Kidney capillary endothelial cell (primary cell): Measurements from ENCODE around the gene DGUOK.
"Not testable (repeated sequence)": the region's sequence is repeated elsewhere in the genome, so short reads cannot be mapped to it uniquely, and the experiment has no call there.

Experiments used
- DNase-seq: peaks from one replicate; pipeline ENCODE4 v3.0.0-alpha.2; 2018; ENCODE audit warnings: low spot score

Gene DGUOK

DNA sequence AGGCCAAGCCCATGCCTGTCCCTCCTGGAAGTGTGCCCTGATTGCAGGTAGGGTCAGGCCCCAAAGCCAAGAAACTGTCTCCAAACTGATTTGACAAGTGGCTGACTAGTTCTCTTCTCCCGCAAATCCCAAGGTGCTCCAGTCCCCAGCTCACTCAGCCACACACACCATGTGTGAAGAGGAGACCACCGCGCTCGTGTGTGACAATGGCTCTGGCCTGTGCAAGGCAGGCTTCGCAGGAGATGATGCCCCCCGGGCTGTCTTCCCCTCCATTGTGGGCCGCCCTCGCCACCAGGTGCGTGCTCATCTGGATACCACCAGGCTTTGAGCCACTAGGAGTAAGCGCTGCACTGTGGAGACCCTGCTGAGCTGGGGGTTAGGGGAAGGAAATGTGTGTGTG is 25.5 kb upstream of the DGUOK start:
- DNase-seq = no peak

DNA sequence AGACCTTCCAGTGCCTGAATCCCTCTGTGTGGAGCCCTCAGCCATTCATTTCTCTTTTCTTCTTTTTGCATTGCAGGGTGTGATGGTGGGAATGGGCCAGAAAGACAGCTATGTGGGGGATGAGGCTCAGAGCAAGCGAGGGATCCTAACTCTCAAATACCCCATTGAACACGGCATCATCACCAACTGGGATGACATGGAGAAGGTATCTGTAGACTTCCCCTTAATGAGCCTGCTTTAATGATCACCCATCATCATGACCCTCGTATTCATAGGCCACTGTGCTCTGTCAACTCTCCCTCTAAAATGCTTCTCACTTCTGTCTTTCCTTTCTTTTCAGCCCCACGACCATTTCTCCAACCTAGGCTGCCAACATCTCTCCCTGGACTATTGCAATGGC is 24.4 kb upstream of the DGUOK start:
- DNase-seq = no peak

DNA sequence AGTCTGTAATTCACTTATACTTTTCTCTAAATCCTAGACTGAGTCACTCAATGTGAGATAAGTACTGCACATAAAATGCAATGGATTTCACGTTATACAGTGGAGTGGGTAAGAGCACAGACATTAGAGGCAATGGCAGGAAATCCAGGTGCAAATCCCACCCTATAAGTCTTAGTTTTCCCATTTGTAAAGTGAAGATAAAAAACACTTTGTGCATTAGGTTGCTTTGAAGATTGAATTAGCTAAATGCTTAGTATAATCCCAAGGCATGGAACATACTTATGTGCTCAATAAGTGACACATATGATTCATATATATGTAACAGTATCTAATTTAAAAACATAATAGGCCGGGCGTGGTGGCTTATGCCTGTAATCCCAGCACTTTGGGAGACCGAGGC is 23.4 kb upstream of the DGUOK start:
- DNase-seq = no peak

DNA sequence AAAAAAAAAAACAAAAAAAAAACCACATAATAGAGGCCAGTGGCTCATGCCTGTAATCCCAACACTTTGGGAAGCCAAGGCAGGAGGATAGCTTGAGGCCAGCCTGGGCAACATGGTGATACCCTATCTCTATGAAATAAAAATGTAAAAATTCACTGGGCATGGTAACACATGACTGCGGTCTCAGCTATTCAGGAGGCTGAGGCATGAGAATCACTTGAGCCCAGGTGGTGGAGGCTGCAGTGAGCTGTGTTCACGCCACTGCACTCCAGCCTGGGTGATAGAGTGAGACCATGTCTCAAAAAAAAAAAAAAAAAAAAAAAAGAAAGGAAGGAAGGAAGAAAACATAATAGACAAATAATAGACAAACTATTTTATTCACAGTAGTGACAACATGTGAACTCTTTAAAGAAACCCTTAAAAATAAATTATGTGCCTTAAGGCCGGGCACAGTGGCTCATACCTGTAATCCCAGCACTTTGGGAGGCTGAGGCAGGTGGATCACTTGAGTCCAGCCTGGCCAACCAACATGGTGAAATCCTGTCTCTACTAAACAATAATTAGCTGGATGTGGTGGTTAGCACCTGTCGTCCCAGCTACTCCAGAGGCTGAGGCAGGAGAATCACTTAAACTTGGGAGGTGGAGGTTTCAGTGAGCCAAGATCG is 22.6 kb upstream of the DGUOK start:
- DNase-seq = not testable (repeated sequence)

DNA sequence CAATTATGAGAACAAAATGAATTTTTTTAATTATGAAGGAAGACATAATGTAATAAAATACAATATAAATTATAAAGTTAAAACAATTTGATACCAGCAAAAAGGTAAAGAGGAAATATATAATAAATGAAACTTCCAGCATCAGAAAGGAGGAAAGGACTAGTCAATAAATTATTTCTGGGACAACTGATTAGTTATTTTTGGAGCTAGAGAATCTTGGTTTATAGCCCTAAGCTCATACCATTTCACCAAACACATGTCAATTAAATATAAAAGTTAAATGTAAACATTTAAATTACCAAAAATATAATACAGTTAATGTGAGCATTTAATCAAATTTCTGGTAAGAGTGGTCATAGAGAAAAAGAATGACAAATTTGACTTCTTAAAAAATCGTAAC is 21.7 kb upstream of the DGUOK start:
- no peak for DNase-seq

DNA sequence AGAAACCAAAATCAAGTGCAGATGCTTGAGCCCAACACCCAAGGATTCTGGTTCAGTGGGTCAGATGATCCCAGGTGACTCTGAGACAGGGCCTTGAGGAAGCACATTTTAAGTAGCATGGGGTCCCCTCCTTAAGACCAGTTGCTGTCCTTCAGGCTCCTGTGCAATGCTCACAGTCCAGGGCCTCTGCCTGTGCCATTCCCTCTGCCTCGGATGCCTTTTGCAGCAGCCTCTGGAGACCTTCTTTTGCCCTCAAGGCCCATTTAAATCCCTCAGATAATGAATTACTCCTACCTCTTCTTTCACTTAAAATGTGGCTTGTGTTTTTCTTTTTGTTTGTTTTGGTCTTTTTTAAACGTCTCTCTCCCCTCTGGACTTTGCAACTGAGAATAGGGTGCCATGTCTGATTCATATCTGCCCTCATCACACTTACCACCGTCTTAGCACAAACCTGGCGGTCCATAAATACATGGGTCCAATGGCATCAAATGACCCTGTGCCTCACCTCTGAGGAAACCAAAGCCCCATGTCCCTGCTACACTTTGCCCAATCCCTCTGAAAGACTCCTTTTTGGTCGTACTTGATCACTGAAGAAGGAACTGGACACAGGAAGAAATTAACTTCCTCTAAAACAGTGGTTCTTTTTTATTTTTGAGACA is 19.7 kb upstream of the DGUOK start:
- no peak for DNase-seq

DNA sequence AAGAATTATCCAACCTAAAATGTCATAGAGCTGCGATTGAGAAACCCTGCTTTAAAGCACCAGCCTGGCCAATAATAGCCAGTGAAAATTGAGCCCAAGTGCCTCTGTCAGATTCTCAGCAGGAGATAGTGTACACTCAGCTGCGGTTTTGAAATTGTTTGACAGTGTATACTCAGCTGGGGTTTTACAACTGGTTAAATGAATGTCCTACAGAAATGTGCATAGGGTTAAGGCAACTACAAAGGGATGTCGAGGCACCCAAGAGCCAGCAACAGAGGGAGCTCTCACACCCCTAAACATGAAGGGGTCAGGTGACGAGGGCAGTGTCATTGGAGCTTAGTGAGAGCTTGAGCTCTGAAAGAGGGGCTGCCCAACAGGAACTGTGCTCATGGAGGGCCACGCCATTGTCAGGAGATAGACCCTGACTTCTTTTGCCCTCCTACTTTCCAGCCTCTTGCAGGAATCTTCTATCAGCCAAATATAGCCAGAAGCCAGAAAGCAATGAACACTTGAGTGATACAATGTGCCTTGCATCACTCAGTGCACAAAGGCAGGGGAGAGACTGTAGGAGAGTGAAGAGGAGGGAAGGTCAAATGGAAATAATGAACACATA is 18.7 kb upstream of the DGUOK start:
- DNase-seq = no peak

DNA sequence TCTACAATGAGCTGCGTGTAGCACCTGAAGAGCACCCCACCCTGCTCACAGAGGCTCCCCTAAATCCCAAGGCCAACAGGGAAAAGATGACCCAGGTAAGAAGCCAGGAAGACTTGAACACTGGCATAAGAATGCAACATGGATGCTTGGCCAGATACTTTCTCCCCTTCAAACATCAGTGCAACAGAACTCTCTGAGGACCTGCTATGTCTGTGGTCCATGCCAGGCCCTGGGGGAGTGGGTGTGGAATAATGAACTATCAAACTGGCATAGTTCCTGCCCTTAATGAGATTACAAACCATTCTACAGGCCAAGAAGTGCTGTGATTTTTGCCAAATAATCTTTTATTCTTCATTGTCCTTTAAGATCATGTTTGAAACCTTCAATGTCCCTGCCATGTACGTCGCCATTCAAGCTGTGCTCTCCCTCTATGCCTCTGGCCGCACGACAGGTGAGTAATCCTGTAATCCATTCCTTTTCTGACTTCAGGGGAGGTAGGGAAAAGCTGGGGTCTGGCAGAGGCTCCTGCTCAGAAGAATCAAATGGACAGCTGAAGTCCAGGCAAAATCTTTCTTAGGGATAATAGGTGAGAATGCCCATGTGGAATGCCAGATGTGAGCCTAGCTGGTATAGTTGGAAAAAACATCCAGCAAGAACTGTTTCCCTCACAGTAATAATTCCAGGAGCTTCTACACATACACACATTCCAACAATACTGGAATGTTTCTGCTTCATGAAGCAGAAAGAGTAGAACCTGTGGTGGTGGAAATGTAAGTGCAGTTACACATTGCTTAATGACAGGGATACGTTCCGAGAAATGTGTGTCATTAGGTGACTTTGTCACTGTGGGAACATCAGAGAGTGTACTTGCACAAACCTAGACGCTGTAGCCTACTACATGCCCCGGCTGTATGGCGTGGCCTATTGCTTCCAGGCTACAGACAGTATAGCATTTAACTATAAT is 17.7 kb upstream of the DGUOK start:
- DNase-seq = no peak

DNA sequence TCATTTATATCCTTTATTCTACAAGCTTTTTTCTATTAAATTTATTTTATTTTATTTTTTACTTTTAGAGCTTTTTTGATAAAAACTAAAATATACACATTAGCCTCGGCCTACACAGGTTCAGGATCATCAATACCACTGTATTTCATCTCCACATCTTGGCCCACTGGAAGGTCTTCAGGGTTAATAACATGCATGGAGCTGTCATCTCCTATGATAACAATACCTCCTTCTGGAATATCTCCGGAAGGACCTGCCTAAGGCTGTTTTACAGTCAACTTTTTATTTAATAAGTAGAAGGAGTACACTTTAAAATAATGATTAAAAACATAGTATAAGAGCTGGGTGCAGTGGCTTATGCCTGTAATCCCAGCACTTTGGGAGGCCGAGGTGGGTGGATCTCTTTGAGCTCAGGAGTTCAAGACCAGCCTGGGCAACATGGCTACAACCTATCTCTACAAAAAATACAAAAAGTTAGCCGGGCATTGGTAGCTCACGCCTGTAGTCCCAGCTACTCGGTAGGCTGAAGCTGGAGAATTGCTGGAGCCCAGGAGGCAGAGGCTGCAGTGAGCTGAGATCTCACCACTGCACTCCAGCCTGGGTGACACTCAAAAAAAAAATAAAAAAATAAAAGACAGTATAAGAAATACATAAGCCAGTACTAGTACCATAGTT is 15.7 kb upstream of the DGUOK start:
- DNase-seq = no peak

DNA sequence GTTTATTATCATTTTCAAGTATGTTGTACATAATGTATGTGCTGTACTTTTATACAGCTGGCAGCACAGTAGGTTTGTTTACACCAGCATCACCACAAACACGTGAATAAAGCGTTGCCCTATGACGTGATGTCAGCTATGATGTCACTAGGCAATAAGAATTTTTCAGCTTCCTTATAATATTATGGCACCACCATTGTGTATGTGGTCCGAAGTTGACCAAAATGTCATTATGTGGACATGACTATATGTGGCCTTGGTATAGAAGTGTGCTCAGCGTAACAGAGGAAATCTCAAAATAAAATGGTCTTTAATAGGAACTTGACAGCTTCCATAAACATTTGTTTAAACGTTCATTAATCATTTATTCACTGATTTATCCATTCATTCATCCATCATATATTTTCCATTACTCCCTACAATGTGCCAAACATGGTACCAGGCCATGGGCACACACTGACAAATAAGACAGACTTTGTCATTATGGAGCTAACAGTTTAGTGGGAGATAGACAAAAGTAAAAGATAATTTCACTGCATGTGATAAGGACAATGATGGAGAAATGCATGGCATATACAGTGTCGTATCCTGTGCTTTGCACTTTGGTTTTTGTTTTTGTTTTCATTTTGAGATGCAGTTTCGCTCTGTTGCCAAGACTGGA is 15.0 kb upstream of the DGUOK start:
- DNase-seq = no peak

DNA sequence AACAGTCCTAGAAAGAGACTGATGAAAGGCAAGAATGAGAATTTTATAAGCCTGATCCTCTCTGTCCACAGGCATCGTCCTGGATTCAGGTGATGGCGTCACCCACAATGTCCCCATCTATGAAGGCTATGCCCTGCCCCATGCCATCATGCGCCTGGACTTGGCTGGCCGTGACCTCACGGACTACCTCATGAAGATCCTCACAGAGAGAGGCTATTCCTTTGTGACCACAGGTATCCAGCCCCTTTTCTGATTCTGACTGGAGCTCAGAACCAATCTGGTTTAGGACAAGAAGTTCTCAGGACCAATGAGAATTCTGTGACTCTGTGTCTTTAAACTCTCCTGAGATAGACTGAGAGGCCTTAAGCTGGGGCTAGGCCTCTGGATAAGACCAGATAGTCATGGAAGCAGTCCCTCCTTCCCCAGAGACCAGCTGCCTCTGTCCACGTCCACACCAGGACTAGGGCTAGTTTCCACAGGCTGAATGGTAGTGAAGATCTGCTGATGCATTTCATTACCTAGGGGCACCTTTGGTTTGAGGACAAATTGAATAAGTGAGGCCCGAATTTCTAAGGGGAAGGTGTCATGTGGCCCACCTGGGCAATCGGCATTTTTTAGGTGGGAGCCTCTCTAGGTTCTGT is 13.1 kb upstream of the DGUOK start:
- DNase-seq = no peak

DNA sequence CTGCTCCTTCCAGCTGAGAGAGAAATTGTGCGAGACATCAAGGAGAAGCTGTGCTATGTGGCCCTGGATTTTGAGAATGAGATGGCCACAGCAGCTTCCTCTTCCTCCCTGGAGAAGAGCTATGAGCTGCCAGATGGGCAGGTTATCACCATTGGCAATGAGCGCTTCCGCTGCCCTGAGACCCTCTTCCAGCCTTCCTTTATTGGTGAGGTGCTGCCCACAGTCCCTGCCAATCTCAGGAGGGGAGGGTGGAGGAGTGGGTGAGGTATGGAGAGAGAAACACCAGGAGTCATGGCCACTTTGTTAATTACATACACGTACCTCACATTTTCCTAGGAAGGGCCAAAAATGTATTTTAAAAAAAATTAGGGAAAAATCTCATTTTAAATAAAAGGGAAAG is 12.0 kb upstream of the DGUOK start:
- DNase-seq = no peak

DNA sequence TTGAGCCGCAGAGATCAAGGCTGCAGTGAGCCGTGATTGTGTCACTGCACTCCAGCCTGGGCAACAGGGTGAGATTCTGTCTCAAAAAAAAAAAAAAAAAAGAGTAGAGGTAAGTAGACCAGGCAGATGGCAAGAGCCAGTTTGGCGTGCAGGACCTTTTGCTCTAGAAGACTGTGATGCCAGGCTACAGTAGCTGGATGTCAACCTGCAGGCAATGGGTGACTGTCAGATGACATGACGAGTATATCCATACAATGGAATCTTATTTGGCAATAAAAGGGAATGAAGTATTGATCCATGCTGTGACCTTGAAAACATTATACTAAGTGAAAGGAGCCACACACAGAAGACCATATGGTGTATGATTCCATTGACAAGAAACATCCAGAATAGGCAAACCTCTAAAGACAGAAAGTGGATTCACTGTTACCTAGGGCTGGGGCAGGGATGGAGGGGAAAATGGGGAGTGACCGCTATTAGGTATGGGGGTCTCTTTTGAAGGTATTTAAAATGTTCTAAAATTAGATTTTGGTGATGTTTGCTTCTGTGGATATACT is 11.2 kb upstream of the DGUOK start:
- DNase-seq = no peak

DNA sequence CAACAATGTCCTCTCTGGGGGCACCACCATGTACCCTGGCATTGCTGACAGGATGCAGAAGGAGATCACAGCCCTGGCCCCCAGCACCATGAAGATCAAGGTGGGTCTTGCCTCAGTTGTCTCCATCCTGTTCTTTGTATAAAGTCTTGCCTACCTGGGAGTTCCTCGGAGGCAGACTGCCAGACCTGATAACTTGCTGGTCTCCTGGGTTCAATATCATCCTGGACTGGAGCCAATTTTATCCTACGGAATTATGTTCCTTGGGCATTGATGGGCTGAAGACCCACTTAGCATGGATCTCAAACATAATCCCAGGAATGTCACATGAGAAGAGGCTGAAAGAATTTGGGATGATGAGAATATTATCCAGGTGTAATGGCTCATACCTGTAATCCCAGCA is 10.0 kb upstream of the DGUOK start:
- no peak for DNase-seq

DNA sequence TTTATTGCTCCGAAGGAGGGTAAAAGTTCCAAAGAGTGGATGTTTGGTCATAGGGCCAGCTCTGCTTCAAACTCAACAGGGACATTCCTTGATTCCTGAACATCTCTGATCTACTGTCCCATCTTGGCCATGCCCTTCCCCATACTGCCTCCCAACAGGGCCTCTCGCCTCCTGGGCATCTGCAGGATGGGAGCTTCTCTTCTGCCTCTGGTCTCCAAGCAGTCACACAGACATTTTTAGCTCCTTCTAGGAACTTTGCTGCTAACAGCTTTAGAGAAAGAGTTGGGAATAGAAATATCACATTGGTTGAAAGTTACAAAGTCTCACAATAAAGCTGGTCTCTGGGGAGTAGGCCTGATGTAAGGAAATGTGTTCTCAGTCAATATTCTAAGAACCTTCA is 9.4 kb upstream of the DGUOK start:
- DNase-seq = no peak

DNA sequence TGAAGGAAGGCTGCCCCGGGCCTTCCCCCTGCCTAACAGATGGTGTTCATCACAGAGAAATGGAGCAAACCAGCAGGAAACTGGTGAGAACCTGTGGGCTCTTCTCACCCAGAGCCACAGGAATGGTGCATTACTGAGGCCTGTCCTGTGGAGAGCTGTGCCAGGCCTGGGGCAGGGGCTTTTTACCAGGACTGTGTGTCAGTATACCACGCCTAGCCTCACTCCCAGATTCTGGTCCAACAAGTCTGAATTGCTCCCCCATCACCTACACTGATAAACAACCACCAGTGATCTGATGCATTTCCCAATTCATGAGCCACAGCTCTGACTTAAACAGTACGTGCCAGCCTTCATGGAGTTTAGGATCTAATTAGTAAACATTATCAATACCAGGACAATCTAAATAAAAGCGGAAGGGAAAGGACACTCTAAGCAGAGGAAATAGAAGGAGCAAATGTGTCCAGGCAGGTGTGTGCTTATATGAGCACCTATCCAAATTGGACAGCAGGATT is 8.9 kb upstream of the DGUOK start:
- DNase-seq = no peak

DNA sequence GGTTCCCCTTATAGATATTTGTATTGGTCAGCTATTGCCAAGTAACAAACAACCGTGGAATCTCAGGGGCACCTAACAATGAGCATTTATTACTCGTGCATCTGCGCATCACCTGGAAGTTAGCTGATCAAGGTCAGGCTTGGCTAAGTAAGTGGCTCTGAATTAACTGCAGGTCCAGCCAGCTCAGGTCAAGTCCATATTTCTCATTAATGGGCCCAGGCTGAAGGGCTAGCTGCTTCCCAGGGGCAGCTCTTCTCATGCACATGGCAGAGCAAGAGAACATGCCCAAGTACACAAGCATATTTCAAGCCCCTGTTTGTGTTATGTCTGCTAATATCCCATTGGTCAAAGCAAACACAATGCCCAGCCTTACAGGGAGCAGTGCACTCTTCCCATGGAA is 7.8 kb upstream of the DGUOK start:
- DNase-seq = no peak

DNA sequence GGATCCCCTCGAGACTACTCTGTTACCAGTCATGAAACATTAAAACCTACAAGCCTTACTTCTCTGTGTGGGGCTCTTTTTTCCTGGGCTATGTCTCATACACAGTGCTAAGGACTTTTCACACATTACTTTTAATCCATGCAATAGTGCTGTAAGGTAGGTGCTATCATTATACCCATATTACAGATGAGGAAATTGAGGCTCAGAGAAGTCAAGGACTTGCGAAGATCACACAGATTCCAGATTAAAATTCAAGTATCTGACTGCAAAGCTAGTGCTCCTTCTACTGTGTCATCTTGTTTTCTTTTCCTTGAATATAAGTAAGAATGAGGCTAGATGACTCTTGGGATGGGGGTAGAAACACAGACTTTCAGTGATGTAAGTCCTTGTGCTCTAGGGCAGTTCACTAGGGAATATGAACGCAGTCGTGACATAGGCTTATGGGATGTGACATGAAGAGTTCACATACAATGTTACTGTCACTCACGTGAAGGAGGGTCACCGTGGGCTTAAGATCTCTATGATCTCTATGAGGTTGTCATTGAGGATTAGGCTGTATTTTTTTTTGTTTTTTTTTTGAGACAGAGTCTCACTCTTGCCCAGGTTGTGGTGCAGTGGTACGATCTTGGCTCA is 7.0 kb upstream of the DGUOK start:
- DNase-seq = no peak

DNA sequence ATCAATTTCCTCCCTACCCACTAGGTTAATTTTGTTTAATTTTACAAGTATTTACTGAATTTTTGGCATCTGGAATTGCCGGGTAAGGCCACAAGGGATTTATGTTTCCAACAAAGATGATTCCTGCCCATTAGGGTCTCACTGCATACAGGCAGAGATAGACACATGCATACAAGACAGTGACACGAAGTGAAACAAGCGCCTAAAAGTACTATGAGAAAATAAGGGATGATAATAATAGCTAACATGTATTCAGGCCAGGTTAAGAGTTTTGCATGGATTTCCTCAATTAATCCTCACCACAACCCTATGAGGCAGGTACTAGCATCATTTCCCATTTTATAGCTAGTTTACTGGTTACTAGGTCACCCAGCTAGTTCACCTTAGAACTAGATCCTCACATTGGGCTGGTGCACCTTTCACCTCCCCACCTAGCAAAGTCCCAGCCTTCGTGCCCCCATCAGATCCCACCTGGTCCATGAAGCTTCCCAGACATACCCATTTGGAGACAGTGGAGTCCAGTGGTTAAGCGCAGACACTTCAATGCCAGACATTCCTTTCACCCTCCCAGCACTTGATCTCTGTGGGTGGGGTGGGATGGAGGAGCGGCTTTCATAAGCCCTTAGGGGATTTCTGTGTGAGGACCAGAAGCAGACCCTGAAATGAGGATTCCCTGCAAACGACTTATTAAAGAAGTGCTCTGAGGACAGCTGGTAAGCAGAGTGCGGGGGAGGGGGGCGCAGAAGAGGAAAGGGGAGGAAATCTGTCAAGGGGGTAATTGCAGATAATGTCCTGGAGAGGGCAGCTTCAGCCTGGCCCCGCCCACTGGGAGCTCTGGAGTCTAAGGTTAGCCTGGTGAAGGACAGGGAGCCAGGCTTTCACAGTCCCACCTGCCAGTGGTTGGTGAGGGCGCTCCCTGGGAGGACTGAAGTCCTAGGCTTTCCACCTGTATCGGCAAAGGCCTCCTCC is 5.8 kb upstream of the DGUOK start:
- DNase-seq = no peak
